H9 (cell line): ENCODE results near the gene TRMT1. TPM values are rescaled to one million over a fixed set of nuclear protein-coding genes. Genes with fewer than 3 reads are reported as not detected.

Experiments used
- DNase-seq: peaks from one replicate; pipeline ENCODE4 v3.0.0-alpha.2; 2017
- H2AFZ ChIP-seq: one replicate; pipeline ENCODE4 v1.6.1; 2013; ENCODE audit warnings: mild to moderate bottlenecking, low read length, control low read depth, moderate library complexity
- H2AK5ac ChIP-seq: 2 replicates; pipeline ENCODE4 v1.6.1; 2013; ENCODE audit warnings: low read length, control low read depth, mixed read lengths; ENCODE audit not compliant: insufficient read length
- H2BK120ac ChIP-seq: one replicate; pipeline ENCODE4 v1.6.1; 2013; ENCODE audit warnings: low read depth, mild to moderate bottlenecking, low read length, control low read depth, inconsistent platforms; ENCODE audit not compliant: poor library complexity, severe bottlenecking
- H2BK12ac ChIP-seq: 2 replicates; pipeline ENCODE4 v1.6.1; 2013; ENCODE audit warnings: low read length, control low read depth, mixed read lengths, low read depth; ENCODE audit not compliant: insufficient read length
- H2BK15ac ChIP-seq: 2 replicates; pipeline ENCODE4 v1.6.1; 2013; ENCODE audit warnings: low read depth, low read length, control low read depth
- H2BK20ac ChIP-seq: one replicate; pipeline ENCODE4 v1.6.1; 2013; ENCODE audit warnings: low read depth, mild to moderate bottlenecking, low read length, control low read depth, inconsistent platforms; ENCODE audit not compliant: poor library complexity, severe bottlenecking
- H2BK5ac ChIP-seq: 2 replicates; pipeline ENCODE4 v1.6.1; 2013; ENCODE audit warnings: low read length, control low read depth, mixed read lengths; ENCODE audit not compliant: insufficient read length
- H3K14ac ChIP-seq: 2 replicates; pipeline ENCODE4 v1.6.1; 2013; ENCODE audit warnings: low read length, control low read depth; ENCODE audit not compliant: insufficient read depth
- H3K18ac ChIP-seq: 2 replicates; pipeline ENCODE4 v1.6.1; 2013; ENCODE audit warnings: low read depth, mild to moderate bottlenecking, mixed read lengths, low read length, control low read depth; ENCODE audit not compliant: insufficient read length
- H3K23ac ChIP-seq: 2 replicates; pipeline ENCODE4 v1.6.1; 2013; ENCODE audit warnings: low read length, control low read depth, mixed read lengths, low read depth; ENCODE audit not compliant: insufficient read length
- H3K23me2 ChIP-seq: 2 replicates; pipeline ENCODE4 v1.6.1; 2013; ENCODE audit warnings: low read depth, mild to moderate bottlenecking, mixed read lengths, low read length, control low read depth; ENCODE audit not compliant: insufficient read length, poor library complexity, severe bottlenecking
- H3K27ac ChIP-seq: 2 replicates; pipeline ENCODE4 v1.5.1; 2013; ENCODE audit warnings: low read length, control low read depth, mixed read lengths, low read depth; ENCODE audit not compliant: insufficient read length
- H3K27me3 ChIP-seq: 2 replicates; pipeline ENCODE4 v1.6.1; 2013; ENCODE audit warnings: low read length, control low read depth, inconsistent platforms; ENCODE audit not compliant: insufficient read depth
- H3K4ac ChIP-seq: 2 replicates; pipeline ENCODE4 v1.6.1; 2013; ENCODE audit warnings: low read depth, mild to moderate bottlenecking, control low read depth, inconsistent platforms, low read length, moderate library complexity
- H3K4me1 ChIP-seq: 2 replicates; pipeline ENCODE4 v1.6.1; 2013; ENCODE audit warnings: low read length, control low read depth, inconsistent platforms; ENCODE audit not compliant: insufficient read depth
- H3K4me2 ChIP-seq: 2 replicates; pipeline ENCODE4 v1.6.1; 2013; ENCODE audit warnings: low read length, control low read depth, mixed read lengths; ENCODE audit not compliant: insufficient read length, insufficient read depth
- H3K56ac ChIP-seq: 2 replicates; pipeline ENCODE4 v1.6.1; 2013; ENCODE audit warnings: low read depth, mild to moderate bottlenecking, mixed read lengths, low read length, control low read depth; ENCODE audit not compliant: insufficient read length
- H3K79me1 ChIP-seq: 2 replicates; pipeline ENCODE4 v1.6.1; 2013; ENCODE audit warnings: low read depth, mild to moderate bottlenecking, moderate library complexity, low read length, control low read depth, inconsistent platforms; ENCODE audit not compliant: insufficient read depth, poor library complexity, severe bottlenecking
- H3K79me2 ChIP-seq: 2 replicates; pipeline ENCODE4 v1.6.1; 2013; ENCODE audit warnings: low read length, control low read depth, inconsistent platforms; ENCODE audit not compliant: insufficient read depth
- H3K9ac ChIP-seq: 2 replicates; pipeline ENCODE4 v1.6.1; 2013; ENCODE audit warnings: low read length, control low read depth, mixed read lengths; ENCODE audit not compliant: insufficient read length; ENCODE audit errors: extremely low read depth
- H3K9me3 ChIP-seq: one replicate; pipeline ENCODE4 v1.6.1; 2013; ENCODE audit warnings: low read depth, low read length, inconsistent platforms; ENCODE audit not compliant: control insufficient read depth
- H3T11ph ChIP-seq: one replicate; pipeline ENCODE4 v1.6.1; 2013; ENCODE audit warnings: mild to moderate bottlenecking, low read length, control low read depth, inconsistent platforms
- H4K20me1 ChIP-seq: one replicate; pipeline ENCODE4 v1.6.1; 2013; ENCODE audit not compliant: control insufficient read depth, insufficient read length, insufficient read depth
- H4K5ac ChIP-seq: 2 replicates; pipeline ENCODE4 v1.6.1; 2013; ENCODE audit warnings: low read depth, mild to moderate bottlenecking, mixed read lengths, low read length, control low read depth; ENCODE audit not compliant: insufficient read length
- H4K8ac ChIP-seq: replicated peaks from 2 replicates; pipeline ENCODE4 v1.6.1; 2013; ENCODE audit warnings: low read length, control low read depth, mixed read lengths, low read depth; ENCODE audit not compliant: insufficient read length
- H4K91ac ChIP-seq: 2 replicates; pipeline ENCODE4 v1.6.1; 2013; ENCODE audit warnings: low read depth, mild to moderate bottlenecking, moderate library complexity, mixed read lengths, low read length, control low read depth; ENCODE audit not compliant: insufficient read length
- H3K27ac Mint-ChIP-seq, 3 experiments: 2 replicates in 2 of 3; 3 replicates in 1 of 3; pipeline ENCODE4 v1.8.0; 2020 to 2021; ENCODE audit warnings: mixed read lengths in 3 of 3, mild to moderate bottlenecking in 1 of 3, moderate library complexity in 1 of 3
- H3K27me3 Mint-ChIP-seq: 2 replicates; pipeline ENCODE4 v1.8.0; 2021; ENCODE audit warnings: low read depth, mild to moderate bottlenecking, moderate library complexity, mixed read lengths
- H3K36me3 Mint-ChIP-seq, 3 experiments: 2 replicates in 2 of 3; 3 replicates in 1 of 3; pipeline ENCODE4 v1.8.0; 2020 to 2021; ENCODE audit warnings: low read depth in 3 of 3, mixed read lengths in 3 of 3; ENCODE audit not compliant: insufficient read depth in 1 of 3
- H3K4me1 Mint-ChIP-seq, 2 experiments: 2 replicates each; pipeline ENCODE4 v1.8.0; 2020; ENCODE audit warnings: mixed read lengths in 2 of 2
- H3K4me3 Mint-ChIP-seq, 2 experiments: 2 replicates in 1 of 2; 3 replicates in 1 of 2; pipeline ENCODE4 v1.8.0; 2020 to 2021; ENCODE audit warnings: mild to moderate bottlenecking in 2 of 2, mixed read lengths in 2 of 2, moderate library complexity in 1 of 2
- H3K9me3 Mint-ChIP-seq, 2 experiments: 2 replicates in 1 of 2; 3 replicates in 1 of 2; pipeline ENCODE4 v1.8.0; 2020; ENCODE audit warnings: mild to moderate bottlenecking in 2 of 2, mixed read lengths in 2 of 2, moderate library complexity in 1 of 2
- CTCF ChIP-seq: fragments of 200-600 bp; sonication (generic); conservative IDR thresholded peaks from 3 replicates; pipeline ENCODE4 v1.8.0; 2021; ENCODE audit warnings: antibody characterized with exemption, mild to moderate bottlenecking
- WGBS: extraction: QIAGEN DNeasy Blood & Tissue Kit; methylation state at CpG from one replicate; pipeline ENCODE4 v1.1.7; 2013; ENCODE audit warnings: missing lambda C conversion rate, low lambda C conversion rate, mixed read lengths; ENCODE audit not compliant: insufficient read length; ENCODE audit errors: extremely low coverage; 5-methylcytosine and 5-hydroxymethylcytosine counted together
- total RNA-seq: library from RNA; stranded (reverse); gene quantifications from 2 replicates; pipeline ENCODE4 v1.2.1, GENCODE V29; 2021

TRMT1 gene
- total RNA-seq, 1 experiment from 2014 or later = 95.7 TPM

DNA sequence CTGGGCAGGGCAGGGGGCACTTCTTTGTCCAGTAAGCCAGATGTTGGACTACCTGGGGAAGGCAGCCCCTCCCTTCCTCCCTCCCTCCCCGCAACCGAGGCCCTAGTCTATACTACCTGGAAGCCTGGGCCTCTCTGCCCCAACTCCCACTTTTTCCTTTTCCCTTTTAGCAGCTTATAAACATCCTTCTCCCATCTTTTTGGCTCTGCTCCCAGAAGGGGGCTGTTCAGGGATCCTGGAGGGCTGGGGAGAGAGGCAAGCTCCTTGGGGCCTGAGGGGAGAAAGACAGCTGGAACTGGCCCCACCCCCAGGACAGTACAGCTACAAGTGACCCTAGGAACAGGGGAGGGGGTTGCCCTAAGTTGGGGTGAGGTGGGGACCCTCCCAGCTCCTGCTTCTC, 58.8 kb downstream of the TRMT1 start:
- no peaks in the 10 kb centered on the region for H3K9me3 ChIP-seq
- DNase-seq = no peak
- no peak for TF ChIP-seq CTCF
- no peak overlapping the region for H3K4me2 ChIP-seq
- H3K27ac Mint-ChIP-seq = no peak overlapping the region
- H3K4ac ChIP-seq = no peak overlapping the region
- peaks cover 97% of the 10 kb centered on the region for H3K27me3 Mint-ChIP-seq
- peaks cover 0 to 7% of the 10 kb centered on the region in 2 experiments; a peak in 1 of 5 replicates for H3K9me3 Mint-ChIP-seq
- H3K27ac ChIP-seq = no peak overlapping the region
- H3K23ac ChIP-seq = no peak overlapping the region
- no peak overlapping the region for H3K4me3 Mint-ChIP-seq
- H2AFZ ChIP-seq = no peak overlapping the region
- H3K56ac ChIP-seq = no peak overlapping the region
- H3T11ph ChIP-seq = no peak overlapping the region
- no peak overlapping the region for H4K91ac ChIP-seq
- H2BK15ac ChIP-seq = no peak overlapping the region
- no peak overlapping the region for H3K9ac ChIP-seq
- H3K79me2 ChIP-seq = no peaks in the 10 kb centered on the region
- no peak overlapping the region for H2BK120ac ChIP-seq
- no CpG with 5 or more reads among the region's 2 CpGs for WGBS
- no peak overlapping the region for H3K18ac ChIP-seq
- no peaks in the 10 kb centered on the region; a peak in 1 of 7 replicates for H3K36me3 Mint-ChIP-seq
- H3K79me1 ChIP-seq = no peaks in the 10 kb centered on the region
- H3K23me2 ChIP-seq = peaks cover 7% of the 10 kb centered on the region
- peaks cover 68% of the 10 kb centered on the region for H3K27me3 ChIP-seq
- no peak overlapping the region for H2BK12ac ChIP-seq
- H2BK20ac ChIP-seq = no peak overlapping the region
- H3K14ac ChIP-seq = no peak overlapping the region
- H2BK5ac ChIP-seq = no peak overlapping the region
- no peak overlapping the region for H4K5ac ChIP-seq
- no peak overlapping the region for H4K8ac ChIP-seq
- peaks cover 35 to 56% of the 10 kb centered on the region in 2 experiments for H3K4me1 Mint-ChIP-seq
- no peak overlapping the region for H2AK5ac ChIP-seq
- peaks cover 8% of the 10 kb centered on the region; the same call in 1 of the 2 replicates for H3K4me1 ChIP-seq
- no peaks in the 10 kb centered on the region for H4K20me1 ChIP-seq
